Stimulated activated naive B cell treated with anti-CD40 and anti-IgM and Interleukin-4, amounts not matched to agents 10 μg/mL and 1 μg/mL and 100 μg/mL, for 72 hours (primary cell): ENCODE results near the gene IFT52.
"Not testable (repeated sequence)": the region's sequence is repeated elsewhere in the genome, so short reads cannot be mapped to it uniquely, and the experiment has no call there.

Experiments used
- ATAC-seq, 2 donors: fragments of 150-1000 bp; cut with Tn5 transposase; replicated peaks; 2 replicates each; pipeline ENCODE4 v1.10.0; 2021; ENCODE audit warnings: moderate library complexity in 1 of 2
- DNase-seq: peaks from one replicate; pipeline ENCODE4 v3.0.0; 2021
- H3K27ac Mint-ChIP-seq: one replicate; pipeline ENCODE4 v1.8.0; 2022; ENCODE audit warnings: mild to moderate bottlenecking, mixed read lengths
- H3K27me3 Mint-ChIP-seq, 2 donors: one replicate each; pipeline ENCODE4 v1.8.0; 2022; ENCODE audit warnings: mixed read lengths in 2 of 2
- H3K36me3 Mint-ChIP-seq, 2 donors: one replicate each; pipeline ENCODE4 v1.8.0; 2022; ENCODE audit warnings: mixed read lengths in 2 of 2, mild to moderate bottlenecking in 1 of 2
- H3K4me1 Mint-ChIP-seq, 2 donors: one replicate each; pipeline ENCODE4 v1.8.0; 2022; ENCODE audit warnings: mixed read lengths in 2 of 2, mild to moderate bottlenecking in 1 of 2
- H3K4me3 Mint-ChIP-seq, 2 donors: one replicate each; pipeline ENCODE4 v1.8.0; 2022; ENCODE audit warnings: mild to moderate bottlenecking in 2 of 2, mixed read lengths in 2 of 2, moderate library complexity in 1 of 2
- H3K9me3 Mint-ChIP-seq, 2 donors: one replicate each; pipeline ENCODE4 v1.8.0; 2022; ENCODE audit warnings: mixed read lengths in 2 of 2, mild to moderate bottlenecking in 1 of 2

IFT52 gene

DNA sequence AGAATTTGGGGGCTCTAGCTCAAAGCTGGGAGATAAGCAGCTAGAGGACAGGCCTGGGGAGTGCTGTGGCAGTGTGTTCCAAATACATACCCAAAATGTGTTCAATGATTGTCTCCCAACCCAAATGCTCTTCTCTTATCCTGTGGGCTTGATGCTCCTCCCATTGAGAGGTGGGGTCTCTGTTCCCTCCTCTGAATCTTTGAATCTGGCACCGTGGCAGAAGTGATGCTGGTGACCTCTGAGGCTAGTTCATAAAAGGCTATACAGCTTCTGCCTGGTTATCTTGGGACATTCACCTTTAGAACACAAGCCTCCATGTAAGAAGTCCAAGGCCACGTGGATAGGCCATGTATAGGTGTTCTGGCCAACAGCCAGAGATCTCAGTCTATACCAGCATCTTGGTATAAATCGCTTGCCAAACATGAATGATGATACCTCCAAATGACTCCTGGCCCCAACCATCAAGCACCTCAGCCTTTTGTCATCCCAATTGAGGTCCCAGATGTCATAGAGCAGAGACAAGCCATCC, 60.3 kb downstream of the IFT52 start:
- ATAC-seq (no peak), DNase-seq (no peak)
- no peak overlapping the region for H3K27ac Mint-ChIP-seq
- no peaks in the 10 kb centered on the region for H3K27me3 Mint-ChIP-seq
- H3K36me3 Mint-ChIP-seq, result peaks cover 7 to 9% of the 10 kb centered on the region in 2 donors
- no peak overlapping the region for H3K4me3 Mint-ChIP-seq
- H3K9me3 Mint-ChIP-seq, result no peaks in the 10 kb centered on the region
- no peaks in the 10 kb centered on the region for H3K4me1 Mint-ChIP-seq

DNA sequence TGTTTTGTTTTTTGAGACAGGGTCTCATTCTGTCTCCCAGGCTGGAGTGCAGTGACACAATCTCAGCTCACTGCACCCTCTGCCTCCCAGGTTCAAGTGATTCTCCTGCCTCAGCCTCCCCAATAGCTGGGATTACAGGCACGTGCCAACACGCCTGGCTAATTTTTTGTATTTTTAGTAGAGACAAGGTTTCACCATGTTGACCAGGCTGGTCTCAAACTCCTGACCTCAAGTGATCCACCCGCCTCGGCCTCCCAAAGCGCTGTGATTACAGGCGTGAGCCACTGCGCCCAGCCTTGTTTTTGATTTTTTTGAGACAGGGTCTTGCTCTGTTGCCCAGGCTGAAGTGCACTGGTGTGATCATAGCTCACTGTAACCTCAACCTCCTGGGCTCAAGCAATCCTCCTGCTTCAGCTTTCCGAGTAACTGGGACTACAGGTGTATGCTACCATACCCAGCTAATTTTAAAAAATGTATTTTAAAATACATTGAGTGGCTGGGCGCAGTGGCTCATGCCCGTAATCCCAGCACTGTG, 61.0 kb downstream of the IFT52 start:
- not testable (repeated sequence) for ATAC-seq, H3K4me1 Mint-ChIP-seq, H3K4me3 Mint-ChIP-seq, H3K27me3 Mint-ChIP-seq, DNase-seq, H3K9me3 Mint-ChIP-seq, H3K27ac Mint-ChIP-seq, H3K36me3 Mint-ChIP-seq

DNA sequence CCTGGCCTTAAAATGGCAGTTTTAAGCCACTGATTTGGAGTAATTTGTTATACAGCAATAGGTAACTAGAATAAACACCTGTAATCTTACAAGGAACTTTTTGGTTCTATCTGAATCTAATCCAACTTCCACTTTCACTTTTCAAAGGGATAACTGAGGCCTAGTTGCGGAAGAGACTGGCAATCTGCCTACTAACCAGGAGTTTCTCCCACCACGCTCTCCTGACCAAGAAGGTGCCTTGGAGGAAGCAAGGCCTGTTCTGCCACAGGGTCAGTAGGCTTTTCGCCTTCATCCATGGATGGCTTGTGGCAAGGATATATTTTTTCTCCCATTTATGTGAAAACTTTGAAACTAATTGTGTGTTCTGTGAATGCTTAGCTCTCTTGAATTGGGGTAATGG, 63.2 kb downstream of the IFT52 start:
- no peaks in the 10 kb centered on the region for H3K9me3 Mint-ChIP-seq

DNA sequence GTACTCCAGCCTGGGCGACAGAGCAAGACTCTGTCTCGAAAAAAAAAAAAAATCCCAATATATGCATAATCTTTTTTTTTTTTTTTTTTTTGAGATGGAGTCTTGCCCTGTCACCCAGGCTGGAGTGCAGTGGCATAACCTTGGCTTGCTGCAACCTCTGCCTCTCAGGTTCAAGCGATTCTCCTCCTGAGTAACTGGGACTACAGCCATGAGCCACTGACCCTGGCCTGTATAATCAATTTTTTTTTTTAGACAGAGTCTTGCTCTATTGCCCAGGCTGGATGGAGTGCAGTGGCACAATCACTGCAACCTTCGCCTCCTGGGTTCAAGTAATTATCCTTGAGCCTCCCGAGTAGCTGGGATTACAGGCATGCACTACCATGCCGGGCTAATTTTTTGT, 64.4 kb downstream of the IFT52 start:
- H3K9me3 Mint-ChIP-seq, H3K4me3 Mint-ChIP-seq, H3K27ac Mint-ChIP-seq, DNase-seq, H3K36me3 Mint-ChIP-seq, ATAC-seq, H3K27me3 Mint-ChIP-seq: not testable (repeated sequence)
- H3K4me1 Mint-ChIP-seq, result peaks cover 6 to 16% of the 10 kb centered on the region in 2 donors

More for the DNA sequence above, 63.2 kb downstream of the IFT52 start:
- no peak for ATAC-seq
- Mint-ChIP-seq H3K4me1 (peaks cover 6 to 16% of the 10 kb centered on the region in 2 donors), H3K36me3 (no peaks in the 10 kb centered on the region), H3K27ac (no peak overlapping the region), H3K4me3 (no peak overlapping the region), H3K27me3 (no peaks in the 10 kb centered on the region)
- no peak for DNase-seq

DNA sequence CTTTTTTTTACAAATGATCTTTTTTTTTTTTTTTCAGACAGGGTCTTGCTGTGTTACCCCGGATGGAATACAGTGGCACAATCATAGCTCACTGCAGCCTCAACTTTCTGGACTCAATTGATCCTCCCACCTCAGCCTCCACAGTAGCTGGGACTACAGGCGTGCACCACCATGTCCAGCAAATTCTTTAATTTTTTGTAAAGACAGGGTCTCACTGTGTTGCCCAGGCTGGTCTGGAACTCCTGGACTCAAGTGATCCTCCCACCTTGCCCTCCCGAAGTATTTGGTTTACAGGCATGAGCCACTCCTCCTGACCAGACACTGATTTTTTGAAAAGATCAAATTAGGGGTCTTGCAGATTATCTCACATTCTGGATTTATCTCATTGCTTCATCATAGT, 65.2 kb downstream of the IFT52 start:
- H3K4me1 Mint-ChIP-seq, result peaks cover 6 to 16% of the 10 kb centered on the region in 2 donors
- no peaks in the 10 kb centered on the region for H3K27me3 Mint-ChIP-seq
- H3K4me3 Mint-ChIP-seq, result peak overlapping the region in 1 of 2 donors; percentile 97
- no peaks in the 10 kb centered on the region for H3K9me3 Mint-ChIP-seq
- ATAC-seq (no peak), DNase-seq (no peak)
- H3K36me3 Mint-ChIP-seq, result no peaks in the 10 kb centered on the region
- no peak overlapping the region for H3K27ac Mint-ChIP-seq

DNA sequence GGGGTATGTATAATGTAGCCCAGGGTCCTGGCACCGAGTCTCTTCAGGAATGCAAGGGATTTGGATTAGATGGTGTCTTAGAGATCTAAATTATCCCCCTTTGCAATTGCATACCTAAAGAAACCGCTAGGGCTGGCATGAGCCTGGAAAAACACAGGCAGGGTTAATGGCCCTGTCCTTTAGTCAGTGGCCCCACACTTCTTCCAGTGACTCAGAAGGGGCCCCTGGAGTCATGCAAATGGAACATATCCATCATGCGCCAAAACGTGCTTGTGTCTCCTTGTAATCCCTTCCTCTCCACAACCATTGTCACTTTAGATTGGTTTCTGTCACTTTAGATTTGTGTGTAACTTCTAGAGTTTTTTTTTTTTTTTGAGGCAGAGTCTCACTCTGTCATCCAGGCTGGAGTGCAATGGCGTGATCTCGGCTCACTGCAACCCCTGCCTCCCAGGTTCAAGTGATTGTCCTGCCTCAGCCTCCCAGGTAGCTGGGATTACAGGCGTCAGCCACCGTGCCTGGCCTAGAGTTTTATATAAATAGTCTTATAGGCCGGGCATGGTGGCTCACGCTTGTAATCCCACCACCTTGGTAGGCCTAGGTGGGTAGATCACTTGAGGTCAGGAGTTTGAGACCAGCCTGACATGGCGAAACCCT, 67.5 kb downstream of the IFT52 start:
- Mint-ChIP-seq H3K4me1 (peaks cover 6 to 16% of the 10 kb centered on the region in 2 donors), H3K4me3 (peak overlapping the region; percentile 89 to 97), H3K27me3 (no peaks in the 10 kb centered on the region), H3K36me3 (no peaks in the 10 kb centered on the region), H3K9me3 (no peaks in the 10 kb centered on the region), H3K27ac (peak overlapping the region; percentile 96)
- peak; percentile 15 to 43 for ATAC-seq
- DNase-seq, result no peak

DNA sequence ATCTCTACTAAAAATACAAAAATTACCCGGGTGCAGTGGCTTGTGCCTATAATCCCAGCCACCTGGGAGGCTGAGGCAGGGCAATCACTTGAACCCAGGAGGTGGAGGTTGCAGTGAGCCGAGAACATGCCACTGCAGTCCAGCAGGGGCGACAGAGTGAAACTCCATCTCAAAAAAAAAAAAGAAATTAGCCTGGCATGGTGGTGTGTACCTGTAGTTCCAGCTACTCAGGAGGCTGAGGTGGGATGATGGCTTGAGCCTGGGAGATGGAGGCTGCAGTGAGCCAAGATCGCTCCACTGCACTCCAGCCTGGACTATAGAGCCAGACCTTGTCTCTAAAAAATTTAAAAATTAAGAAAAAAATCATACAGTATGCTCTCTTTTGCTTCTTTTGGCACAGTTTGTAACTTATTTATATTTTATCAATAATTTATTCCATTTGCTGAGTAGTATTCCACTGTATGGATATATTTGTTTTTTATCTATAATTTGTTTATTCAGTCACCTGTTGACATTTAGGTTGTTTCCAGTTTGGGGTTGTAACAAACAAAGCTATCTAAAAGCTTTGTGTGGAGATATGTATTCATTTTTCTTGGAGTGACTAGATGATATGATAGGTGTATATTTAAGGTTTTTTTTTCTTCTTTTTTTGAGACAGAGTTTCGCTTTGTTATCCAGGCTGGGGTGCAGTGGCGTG, 68.1 kb downstream of the IFT52 start:
- Mint-ChIP-seq H3K4me1 (peaks cover 6 to 16% of the 10 kb centered on the region in 2 donors), H3K36me3 (no peaks in the 10 kb centered on the region), H3K27ac (no peak overlapping the region), H3K27me3 (no peaks in the 10 kb centered on the region), H3K9me3 (no peaks in the 10 kb centered on the region), H3K4me3 (no peak overlapping the region)
- DNase-seq (no peak), ATAC-seq (no peak)

DNA sequence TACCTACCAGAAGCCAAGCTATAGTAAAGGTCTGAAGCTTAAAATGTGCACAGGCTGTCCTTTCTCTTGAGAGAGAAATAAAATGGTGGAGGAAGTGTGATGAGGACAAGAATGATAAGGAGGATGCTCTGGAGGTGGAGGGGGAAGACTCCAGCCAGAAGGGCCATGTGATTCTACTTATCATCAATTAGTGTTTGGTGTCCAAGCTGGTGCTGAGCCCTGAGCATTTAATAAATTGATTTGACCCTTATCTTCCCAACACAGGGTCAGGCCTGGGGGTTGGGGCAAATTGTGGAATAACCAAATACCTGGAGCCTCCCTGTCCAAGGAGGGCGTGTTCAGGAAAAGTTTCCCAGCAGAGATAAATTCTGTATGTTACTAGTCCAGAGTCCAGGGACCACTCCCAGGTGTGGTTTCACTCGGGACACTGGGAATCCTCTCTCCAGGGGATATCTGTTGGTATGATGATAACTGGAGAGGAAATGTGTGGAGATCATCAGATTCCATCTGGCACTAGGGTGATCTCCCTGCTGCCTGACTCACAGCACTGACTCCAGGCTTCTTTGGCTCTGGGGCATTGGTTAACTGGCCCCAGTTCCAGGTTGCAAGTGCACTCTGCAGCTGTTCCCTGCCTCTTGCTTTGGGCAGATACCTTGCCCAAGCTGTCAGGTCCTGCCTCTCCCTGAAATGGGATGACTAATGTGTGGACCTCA, 72.4 kb downstream of the IFT52 start:
- Mint-ChIP-seq H3K27ac (no peak overlapping the region), H3K4me3 (no peak overlapping the region), H3K36me3 (no peaks in the 10 kb centered on the region), H3K27me3 (no peaks in the 10 kb centered on the region), H3K9me3 (no peaks in the 10 kb centered on the region), H3K4me1 (peaks cover 5 to 19% of the 10 kb centered on the region in 2 donors)
- ATAC-seq, result no peak
- no peak for DNase-seq

DNA sequence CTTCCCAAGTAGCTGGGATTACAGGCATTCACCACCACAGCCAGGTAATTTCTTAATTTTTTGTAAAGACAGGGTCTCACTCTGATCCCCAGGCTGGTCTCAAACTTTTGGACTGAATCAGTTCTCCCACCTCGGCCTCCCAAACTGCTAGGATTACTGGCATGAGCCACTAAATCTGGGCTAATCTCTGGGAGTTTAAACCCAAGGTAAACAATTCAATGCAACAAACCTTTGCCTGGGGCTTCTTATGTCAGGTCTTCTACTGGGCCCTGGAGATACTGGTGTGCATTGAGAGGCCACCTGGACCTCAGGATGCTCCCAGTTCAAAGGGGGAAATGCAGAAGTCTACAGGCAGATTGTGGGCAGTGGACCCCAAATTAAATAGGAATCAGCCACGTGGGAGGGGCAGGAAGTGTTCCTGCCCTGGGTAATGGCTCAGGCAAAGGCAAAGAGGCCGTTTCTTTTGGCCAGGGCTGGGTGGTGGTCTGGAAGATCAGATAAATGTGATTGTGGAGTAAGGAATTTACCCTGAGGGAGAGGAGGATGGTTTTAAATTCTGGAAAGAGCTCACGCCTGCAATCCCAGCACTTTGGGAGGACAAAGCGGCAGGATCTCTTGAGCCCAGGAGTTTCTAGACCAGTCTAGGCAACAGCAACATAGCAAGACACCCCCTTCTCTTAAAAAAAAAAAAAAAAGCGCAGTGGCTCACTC, 74.9 kb downstream of the IFT52 start:
- H3K4me1 Mint-ChIP-seq, result peaks cover 4 to 19% of the 10 kb centered on the region in 2 donors
- H3K4me3 Mint-ChIP-seq, result peak overlapping the region; percentile 26 to 60
- ATAC-seq, result no peak
- H3K9me3 Mint-ChIP-seq, result no peaks in the 10 kb centered on the region
- no peak overlapping the region for H3K27ac Mint-ChIP-seq
- no peak for DNase-seq
- H3K36me3 Mint-ChIP-seq, result peaks cover 4 to 5% of the 10 kb centered on the region in 2 donors
- H3K27me3 Mint-ChIP-seq, result no peaks in the 10 kb centered on the region

DNA sequence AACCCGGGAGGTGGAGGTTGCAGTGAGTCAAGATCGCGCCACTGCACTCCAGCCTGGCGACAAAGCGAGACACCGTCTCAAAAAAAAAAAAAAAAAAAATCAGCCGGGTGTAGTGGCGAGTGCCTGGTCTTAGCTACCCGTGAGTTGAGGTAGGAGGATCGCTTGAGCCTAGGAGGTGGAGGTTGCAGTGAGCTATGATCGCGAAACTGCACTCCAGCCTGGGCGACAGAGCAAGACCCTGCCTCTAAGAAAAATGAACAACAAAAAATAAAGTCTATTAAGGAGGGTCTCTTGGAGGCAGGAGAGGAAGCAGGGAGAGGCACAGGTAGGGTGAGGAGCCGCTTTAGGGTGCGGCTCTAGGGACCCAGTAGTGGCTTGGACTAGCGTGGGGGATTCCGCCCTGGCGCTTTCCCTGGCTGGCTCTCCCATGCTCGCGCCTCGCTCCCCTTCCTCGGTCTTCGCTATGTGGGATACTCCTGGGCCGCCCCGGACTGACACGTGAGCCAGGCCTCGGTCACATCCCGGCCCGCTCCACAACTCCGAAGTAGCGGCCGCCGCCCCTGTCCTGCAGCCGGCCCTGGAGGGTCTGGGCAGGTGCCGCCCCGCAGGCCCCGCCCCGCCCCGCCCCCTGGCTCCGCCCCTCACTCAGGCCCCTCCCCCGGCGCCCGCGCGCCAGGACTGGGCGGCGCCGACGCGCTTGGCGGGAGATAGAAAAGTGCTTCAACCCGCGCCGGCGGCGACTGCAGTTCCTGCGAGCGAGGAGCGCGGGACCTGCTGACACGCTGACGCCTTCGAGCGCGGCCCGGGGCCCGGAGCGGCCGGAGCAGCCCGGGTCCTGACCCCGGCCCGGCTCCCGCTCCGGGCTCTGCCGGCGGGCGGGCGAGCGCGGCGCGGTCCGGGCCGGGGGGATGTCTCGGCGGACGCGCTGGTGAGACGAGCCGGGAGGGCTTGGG, 75.9 kb downstream of the IFT52 start, which contains the start of gene MYBL2:
TSS of gene MYBL2 (plus strand) at position 739 of the 953 bp plus-strand sequence. CDS start at position 909, 170 bp downstream.
- Mint-ChIP-seq H3K27me3 (no peaks in the 10 kb centered on the region), H3K27ac (peak within 1 kb of the TSS; percentile 93), H3K4me1 (peaks cover 4 to 19% of the 10 kb centered on the region in 2 donors), H3K4me3 (peak within 1 kb of the TSS; percentile 81 to 88), H3K9me3 (no peaks in the 10 kb centered on the region), H3K36me3 (peaks cover 4 to 5% of the 10 kb centered on the region in 2 donors)
- DNase-seq (peak; percentile 55), ATAC-seq (peak; percentile 94 to 96)

DNA sequence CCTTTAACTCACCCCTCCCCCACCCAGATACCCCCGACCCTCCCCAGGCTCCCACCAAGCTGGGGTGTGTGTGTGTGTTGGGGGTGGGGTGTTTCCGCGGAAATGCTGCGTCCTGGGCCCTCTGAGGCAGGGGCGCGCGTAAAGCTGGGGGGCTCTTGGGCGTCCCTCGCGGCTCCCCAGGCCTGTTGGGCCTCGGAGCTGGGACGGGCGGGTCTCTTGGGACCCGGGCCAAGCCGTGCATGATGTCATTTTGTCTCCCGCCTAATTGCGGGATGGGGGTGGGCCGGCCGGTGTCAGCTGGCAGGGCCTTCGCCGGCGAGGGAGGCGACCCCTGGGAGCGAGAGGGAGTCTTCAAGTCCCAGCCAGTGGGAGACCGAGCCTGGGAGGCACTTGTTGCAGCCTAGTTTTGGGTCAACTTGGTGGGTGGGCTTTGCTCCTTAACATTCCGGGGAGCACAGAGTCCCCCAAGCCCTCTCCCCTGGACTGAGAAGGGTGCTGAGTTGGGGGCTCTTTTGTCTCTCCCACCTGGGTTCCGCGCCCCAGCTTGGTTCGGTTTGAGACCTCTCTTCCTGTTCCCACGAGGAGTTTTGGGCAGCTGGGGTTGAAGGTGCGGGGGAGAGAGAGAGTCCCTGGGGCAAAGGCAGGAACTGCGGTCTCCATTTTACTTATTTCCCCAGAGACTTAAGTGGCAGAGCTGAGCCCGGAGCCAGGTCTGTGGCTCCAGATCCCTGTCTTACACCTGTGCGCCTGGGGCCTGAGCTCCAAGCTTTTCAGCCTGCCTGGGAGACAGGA, 76.8 kb downstream of the IFT52 start:
- ATAC-seq, result peak; percentile 27 to 40
- peaks cover 4 to 5% of the 10 kb centered on the region in 2 donors for H3K36me3 Mint-ChIP-seq
- H3K4me1 Mint-ChIP-seq, result peaks cover 4 to 19% of the 10 kb centered on the region in 2 donors
- H3K9me3 Mint-ChIP-seq, result no peaks in the 10 kb centered on the region
- peak overlapping the region; percentile 79 to 88 for H3K4me3 Mint-ChIP-seq
- H3K27me3 Mint-ChIP-seq, result no peaks in the 10 kb centered on the region
- peak; percentile 6 for DNase-seq
- peak overlapping the region; percentile 93 for H3K27ac Mint-ChIP-seq

DNA sequence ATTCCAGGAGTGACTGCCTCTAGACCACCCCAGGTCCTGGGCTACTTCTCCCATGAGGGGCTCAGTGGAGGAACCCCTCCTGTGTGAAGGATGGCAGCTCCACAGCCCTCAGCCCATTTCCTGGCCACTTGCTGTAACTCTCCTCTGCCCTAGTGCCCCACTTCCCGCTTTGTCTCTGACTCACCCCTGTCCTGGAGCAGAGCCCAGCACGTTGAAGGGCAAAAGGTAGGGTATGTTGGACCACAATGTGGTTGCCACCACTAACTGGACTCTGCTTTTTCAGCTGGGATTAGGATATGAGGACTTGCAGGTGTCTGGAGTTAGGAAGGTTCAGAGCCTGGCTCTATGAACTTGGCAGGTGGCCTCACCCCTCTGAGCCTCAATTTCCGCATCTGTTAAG, 78.6 kb downstream of the IFT52 start:
- no peak overlapping the region for H3K4me3 Mint-ChIP-seq
- no peak for ATAC-seq
- H3K4me1 Mint-ChIP-seq, result peaks cover 4 to 19% of the 10 kb centered on the region in 2 donors
- DNase-seq, result no peak
- no peak overlapping the region for H3K27ac Mint-ChIP-seq
- no peaks in the 10 kb centered on the region for H3K9me3 Mint-ChIP-seq
- no peaks in the 10 kb centered on the region for H3K27me3 Mint-ChIP-seq
- H3K36me3 Mint-ChIP-seq, result peaks cover 7 to 11% of the 10 kb centered on the region in 2 donors
